ENCODE measurements around the gene SIRT4. TPM values are rescaled to one million over a fixed set of nuclear protein-coding genes. Genes with fewer than 3 reads are reported as not detected.
A peak's percentile ranks its signal among the peaks of the same experiment; 100 is the strongest.

The SIRT4 gene
- total and polyA plus RNA-seq, 2 of the 13 experiments (the other 11 are each of a cell fraction or from before 2014, with no cell fraction given), result 3.4 to 5.8 TPM

GRCh38 chr12:120292661-120293531 is 9.2 kb upstream of the SIRT4 start, which contains the start of gene RNU4-1 (continued):
- TF ChIP-seq ZNF574 (CRISPR knock-in tag; IDR thresholded peaks at IDR 0.05) (peak; percentile 80), SMAD9 (CRISPR knock-in tag; IDR thresholded peaks at IDR 0.05) (no peak), ZFP36 (IDR thresholded peaks at IDR 0.05; ENCODE audit: borderline replicate concordance, low read depth, low read length, partially characterized antibody) (no peak), SPEN (CRISPR knock-in tag; IDR thresholded peaks at IDR 0.05; ENCODE audit: low read depth) (no peak), ZNF446 (CRISPR knock-in tag; IDR thresholded peaks at IDR 0.05) (no peak), ARID3A (IDR thresholded peaks at IDR 0.05; ENCODE audit: low read depth, low read length) (no peak; the same call in 1 of the 2 replicates), ZNF547 (CRISPR knock-in tag; IDR thresholded peaks at IDR 0.05) (no peak), ZBTB1 (CRISPR knock-in tag; IDR thresholded peaks at IDR 0.05; ENCODE audit: borderline replicate concordance) (no peak), TRIM24 (CRISPR knock-in tag; IDR thresholded peaks at IDR 0.05) (no peak), POLR2AphosphoS2 (IDR thresholded peaks at IDR 0.05; ENCODE audit: low read depth, low read length) (peak; percentile 98), ZNF460 (CRISPR knock-in tag; IDR thresholded peaks at IDR 0.05; ENCODE audit: borderline replicate concordance) (no peak), CBFB (CRISPR knock-in tag; IDR thresholded peaks at IDR 0.05) (peak; percentile 49; the same call in 1 of the 2 replicates), ZNF101 (CRISPR knock-in tag; IDR thresholded peaks at IDR 0.05; ENCODE audit: borderline replicate concordance, low read depth) (no peak), ZBTB3 (CRISPR knock-in tag; IDR thresholded peaks at IDR 0.05; ENCODE audit: borderline replicate concordance, low read depth) (no peak), GRHL1 (CRISPR knock-in tag; conservative IDR thresholded peaks at IDR 0.05) (no peak), ZNF354B (CRISPR knock-in tag; IDR thresholded peaks at IDR 0.05) (no peak), TBP (CRISPR knock-in tag; IDR thresholded peaks at IDR 0.05) (peak; percentile 80; the same call in 1 of the 2 replicates), ZFP62 (CRISPR knock-in tag; IDR thresholded peaks at IDR 0.05) (peak; percentile 15; the same call in 1 of the 2 replicates), ZNF468 (CRISPR knock-in tag; IDR thresholded peaks at IDR 0.05) (no peak), GLMP (CRISPR knock-in tag; IDR thresholded peaks at IDR 0.05; ENCODE audit: borderline replicate concordance) (no peak)

Data from HepG2 (cell line).